GM12878 (cell line): ENCODE data around the gene PIWIL1. TPM values are rescaled to one million over a fixed set of nuclear protein-coding genes. Genes with fewer than 3 reads are reported as not detected.

Experiments
- ATAC-seq: fragments of 200-7000 bp; cut with Tn5 transposase; 3 replicates; pipeline ENCODE4 v1.9.1; 2020; ENCODE audit warnings: mild to moderate bottlenecking, moderate library complexity
- BruUV-seq: library from RNA; stranded (reverse); fragments of 400-500 nt; replicated peaks from 2 replicates; lab custom pipeline; 2021; lab: Mats Ljungman, UMichigan
- CTCF ChIA-PET: fragments of 300-600 bp; sonication (Branson Sonifier 250); formaldehyde crosslinking; extraction: SDS; loops from one replicate; lab custom pipeline; 2021; ENCODE audit warnings: inconsistent platforms; lab: Yijun Ruan, JAX
- POLR2A ChIA-PET: fragments of 350-600 bp; formaldehyde crosslinking; extraction: SDS; loops from one replicate; lab custom pipeline; 2021; ENCODE audit warnings: inconsistent platforms; lab: Charles Lee
- RAD21 ChIA-PET: fragments of 300-600 bp; sonication (Branson Sonifier 250); formaldehyde crosslinking; loops from one replicate; lab custom pipeline; 2023; ENCODE audit warnings: antibody characterized with exemption; ENCODE audit not compliant: unreplicated experiment; lab: Charles Lee
- SMC1A ChIA-PET: fragments of 300-600 bp; sonication (Branson Sonifier 250); formaldehyde crosslinking; loops from one replicate; lab custom pipeline; 2023; ENCODE audit not compliant: unreplicated experiment, uncharacterized antibody; lab: Charles Lee
- DNase-seq: peaks from one replicate; pipeline ENCODE4 v3.0.0-alpha.2; 2011; ENCODE audit warnings: low read depth, low spot score
- FAIRE-seq: peaks from 3 replicates; lab custom pipeline; 2011; peaks lifted over from hg19 to GRCh38; lab: Jason Lieb, UNC
- H2AFZ ChIP-seq: 2 replicates; pipeline ENCODE4 v1.6.0; 2011; ENCODE audit warnings: low read depth, low read length, control low read depth; ENCODE audit not compliant: control insufficient read depth
- H3K27ac ChIP-seq: 2 replicates; pipeline ENCODE4 v1.5.1; 2011; ENCODE audit warnings: control low read depth; ENCODE audit not compliant: control insufficient read depth, insufficient read depth
- H3K27me3 ChIP-seq, 2 experiments: replicated peaks in 1 of 2; 2 replicates each; pipeline versions ENCODE4 v1.6.0 to v1.6.1; 2011; ENCODE audit warnings: low read length in 1 of 2; ENCODE audit not compliant: control insufficient read depth in 2 of 2, insufficient read depth in 2 of 2
- H3K36me3 ChIP-seq, 2 experiments: 2 replicates each; pipeline ENCODE4 v1.5.1; 2011; ENCODE audit warnings: low read length in 1 of 2; ENCODE audit not compliant: control insufficient read depth in 2 of 2, insufficient read depth in 2 of 2
- H3K4me1 ChIP-seq: 2 replicates; pipeline ENCODE4 v1.6.1; 2011; ENCODE audit warnings: mild to moderate bottlenecking, low read length, moderate library complexity, mixed read lengths; ENCODE audit not compliant: control insufficient read depth, insufficient read depth
- H3K4me2 ChIP-seq: 2 replicates; pipeline ENCODE4 v1.6.0; 2011; ENCODE audit warnings: control low read depth; ENCODE audit not compliant: control insufficient read depth, insufficient read depth
- H3K4me3 ChIP-seq: fragments of 200-600 bp; sonication (generic); 2 replicates; pipeline ENCODE4 v1.5.1; 2016
- H3K79me2 ChIP-seq: 2 replicates; pipeline ENCODE4 v1.6.0; 2011; ENCODE audit warnings: low read length; ENCODE audit not compliant: control insufficient read depth, insufficient read depth
- H3K9ac ChIP-seq: 2 replicates; pipeline ENCODE4 v1.8.0; 2011; ENCODE audit warnings: low read length, control low read depth, mixed read lengths; ENCODE audit not compliant: control insufficient read depth, insufficient read depth
- H3K9me3 ChIP-seq: replicated peaks from 3 replicates; pipeline ENCODE4 v1.5.1; 2011; ENCODE audit warnings: mild to moderate bottlenecking, low read length; ENCODE audit not compliant: control insufficient read depth, insufficient read depth
- H4K20me1 ChIP-seq: 2 replicates; pipeline ENCODE4 v1.6.0; 2011; ENCODE audit not compliant: control insufficient read depth, insufficient read depth
- BACH1 ChIP-seq: fragments of 450-650 bp; IDR thresholded peaks from 2 replicates; pipeline ENCODE4 v1.6.1; 2017; ENCODE audit warnings: mild to moderate bottlenecking, borderline replicate concordance
- BHLHE40 ChIP-seq, 2 experiments: fragments of 450-650 bp in 1 of 2; IDR thresholded peaks; 2 replicates each; pipeline ENCODE4 v1.6.1; 2011 to 2017; ENCODE audit warnings: low read depth in 2 of 2, borderline replicate concordance in 1 of 2, improper control_type of control experiment in 1 of 2, low read length in 1 of 2, mild to moderate bottlenecking in 1 of 2
- CEBPB ChIP-seq, 2 experiments: fragments of 150-350 bp in 1 of 2; IDR thresholded peaks; 2 replicates each; pipeline ENCODE4 v1.6.1; 2012 to 2014; ENCODE audit warnings: low read depth in 2 of 2, low read length in 2 of 2, borderline replicate concordance in 1 of 2, inconsistent platforms in 1 of 2
- CHD4 ChIP-seq: fragments of 200-600 bp; sonication (generic); IDR thresholded peaks from 2 replicates; pipeline ENCODE4 v1.6.1; 2016; ENCODE audit warnings: mild to moderate bottlenecking
- FOXK2 ChIP-seq: fragments of 450-650 bp; IDR thresholded peaks from 2 replicates; pipeline ENCODE4 v1.6.1; 2017; ENCODE audit warnings: mild to moderate bottlenecking, moderate library complexity
- FOXM1 ChIP-seq: IDR thresholded peaks from 2 replicates; pipeline ENCODE4 v1.6.1; 2012; ENCODE audit warnings: low read depth, mild to moderate bottlenecking, inconsistent platforms, low read length, moderate library complexity
- MEF2A ChIP-seq: IDR thresholded peaks from 2 replicates; pipeline ENCODE4 v1.6.1; 2011; ENCODE audit warnings: low read depth, mild to moderate bottlenecking, low read length, moderate library complexity; ENCODE audit not compliant: insufficient read depth
- POLR2AphosphoS5 ChIP-seq: IDR thresholded peaks from 2 replicates; pipeline ENCODE4 v1.6.1; 2011; ENCODE audit warnings: mild to moderate bottlenecking, low read length, inconsistent platforms
- SIX5 ChIP-seq: IDR thresholded peaks from 2 replicates; pipeline ENCODE4 v1.6.1; 2011; ENCODE audit warnings: mild to moderate bottlenecking, low read depth, low read length, moderate library complexity; ENCODE audit not compliant: severe bottlenecking
- SUZ12 ChIP-seq: fragments of 200-600 bp; sonication (generic); IDR thresholded peaks from one replicate; pipeline ENCODE4 v1.6.1; 2018; ENCODE audit warnings: antibody characterized with exemption, mild to moderate bottlenecking; ENCODE audit not compliant: unreplicated experiment
- TAF1 ChIP-seq: IDR thresholded peaks from 2 replicates; pipeline ENCODE4 v1.6.1; 2011; ENCODE audit warnings: mild to moderate bottlenecking, low read depth, low read length, borderline replicate concordance
- ZNF24 ChIP-seq: fragments of 450-650 bp; IDR thresholded peaks from 2 replicates; pipeline ENCODE4 v1.6.1; 2017; ENCODE audit warnings: antibody characterized with exemption, mild to moderate bottlenecking
- WGBS: methylation state at CpG from one replicate; pipeline ENCODE4 v1.1.6; 2016; ENCODE audit warnings: low lambda C conversion rate; ENCODE audit not compliant: insufficient replicate concordance, insufficient coverage; ENCODE audit errors: missing lambda C conversion rate; 5-methylcytosine and 5-hydroxymethylcytosine counted together
- in situ Hi-C: fragments of 300-500 bp; cut with MboI; formaldehyde crosslinking; loops from 9 replicates; pipeline ENCODE4 v1.14.3; 2018; ENCODE audit warnings: mixed read lengths
- intact Hi-C: fragments of 100-400 bp; cut with micrococcal nuclease; formaldehyde crosslinking; loops from one replicate; pipeline ENCODE4 v1.14.2; 2022; ENCODE audit not compliant: unreplicated experiment
- polyA plus RNA-seq, 11 experiments: library from polyadenylated mRNA; depleted of rRNA in 4 of 11; unstranded in 6 of 11; stranded (reverse) in 5 of 11; fragments of >200 nt; fragmentation: Nextera tagmentation in 4 of 11; fragmentation: Illumina TruSeq in 1 of 11; extraction: Ambion mirVana in 4 of 11; extraction: Trizol in 1 of 11; gene quantifications; 1 replicate in 1 of 11; 2 replicates in 10 of 11; pipeline versions ENCODE4 v1.2.1 to v1.2.3, GENCODE V29; 2011 to 2016; ENCODE audit warnings: inconsistent platforms in 2 of 11, missing spikeins in 2 of 11, low read depth in 1 of 11
- total RNA-seq, 4 experiments: library from RNA; depleted of rRNA in 3 of 4; stranded (reverse); fragments of >200 nt in 3 of 4; fragmentation: Illumina TruSeq in 1 of 4; extraction: Trizol in 1 of 4; gene quantifications; 2 replicates each; pipeline versions ENCODE4 v1.2.1 to v1.2.3, GENCODE V29; 2013 to 2021
- TF ChIP-seq, protein P1 (sequence below): fragments of 450-650 bp; IDR thresholded peaks from 2 replicates; pipeline ENCODE4 v1.6.1; 2014; ENCODE audit warnings: mild to moderate bottlenecking
- TF ChIP-seq, protein P2 (sequence below): IDR thresholded peaks from 2 replicates; pipeline ENCODE4 v1.6.1; 2011; ENCODE audit warnings: borderline replicate concordance, low read depth, mild to moderate bottlenecking, moderate library complexity, low read length; ENCODE audit not compliant: insufficient read depth, poor library complexity, severe bottlenecking

The PIWIL1 gene
- total and polyA plus RNA-seq, 10 of the 15 experiments (the other 5 are each of a cell fraction or from before 2014, with no cell fraction given): not detected

GRCh38 chr12:130371296-130371695, 33.6 kb downstream of the PIWIL1 start (continued):
- TF ChIP-seq BHLHE40 (IDR thresholded peaks at IDR 0.05; ENCODE audit: borderline replicate concordance in 1 of 2, low read depth in 2 of 2, low read length in 1 of 2): no peak
- no peak for TF ChIP-seq POLR2AphosphoS5
- no peak for TF ChIP-seq FOXM1
- no peak for TF ChIP-seq FOXK2

- ChIA-PET RAD21 (no interaction called here), POLR2A (no interaction called here), CTCF (no interaction called here), SMC1A (interaction anchor here (0.7 kb wide), 1 partner anchor 25 kb away, joined by 3 read pairs; no protein-coding TSS in a partner anchor)
- Histone ChIP-seq H3K4me2 (no peak overlapping the region), H3K27me3 (no peaks in the 10 kb centered on the region), H4K20me1 (no peaks in the 10 kb centered on the region), H3K27ac (no peak overlapping the region), H3K79me2 (no peaks in the 10 kb centered on the region), H3K4me1 (no peaks in the 10 kb centered on the region), H3K9me3 (no peaks in the 10 kb centered on the region; the same call in 2 of the 3 replicates), H3K9ac (no peak overlapping the region), H2AFZ (no peak overlapping the region), H3K36me3 (no peaks in the 10 kb centered on the region), H3K4me3 (no peak overlapping the region)
- TF ChIP-seq ZNF24: no peak
- TF ChIP-seq CHD4: no peak
- no peak for TF ChIP-seq TAF1
- no peak for TF ChIP-seq CEBPB (IDR thresholded peaks at IDR 0.05; ENCODE audit: borderline replicate concordance in 1 of 2, low read depth in 2 of 2, low read length in 2 of 2)
- TF ChIP-seq MEF2A: no peak
- TF ChIP-seq, protein P1, sequence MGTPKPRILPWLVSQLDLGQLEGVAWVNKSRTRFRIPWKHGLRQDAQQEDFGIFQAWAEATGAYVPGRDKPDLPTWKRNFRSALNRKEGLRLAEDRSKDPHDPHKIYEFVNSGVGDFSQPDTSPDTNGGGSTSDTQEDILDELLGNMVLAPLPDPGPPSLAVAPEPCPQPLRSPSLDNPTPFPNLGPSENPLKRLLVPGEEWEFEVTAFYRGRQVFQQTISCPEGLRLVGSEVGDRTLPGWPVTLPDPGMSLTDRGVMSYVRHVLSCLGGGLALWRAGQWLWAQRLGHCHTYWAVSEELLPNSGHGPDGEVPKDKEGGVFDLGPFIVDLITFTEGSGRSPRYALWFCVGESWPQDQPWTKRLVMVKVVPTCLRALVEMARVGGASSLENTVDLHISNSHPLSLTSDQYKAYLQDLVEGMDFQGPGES: no peak
- TF ChIP-seq SIX5: no peak
- TF ChIP-seq, protein P2, sequence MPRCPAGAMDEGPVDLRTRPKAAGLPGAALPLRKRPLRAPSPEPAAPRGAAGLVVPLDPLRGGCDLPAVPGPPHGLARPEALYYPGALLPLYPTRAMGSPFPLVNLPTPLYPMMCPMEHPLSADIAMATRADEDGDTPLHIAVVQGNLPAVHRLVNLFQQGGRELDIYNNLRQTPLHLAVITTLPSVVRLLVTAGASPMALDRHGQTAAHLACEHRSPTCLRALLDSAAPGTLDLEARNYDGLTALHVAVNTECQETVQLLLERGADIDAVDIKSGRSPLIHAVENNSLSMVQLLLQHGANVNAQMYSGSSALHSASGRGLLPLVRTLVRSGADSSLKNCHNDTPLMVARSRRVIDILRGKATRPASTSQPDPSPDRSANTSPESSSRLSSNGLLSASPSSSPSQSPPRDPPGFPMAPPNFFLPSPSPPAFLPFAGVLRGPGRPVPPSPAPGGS: no peak
- TF ChIP-seq SUZ12: no peak
- no peak for TF ChIP-seq BACH1
- in situ Hi-C loops: no loop called here
- ATAC-seq: no peak
- no TSS peak for BruUV-seq
- no peak for FAIRE-seq
- no peak for DNase-seq
- 33% methylated on average over 4 of the region's 4 CpGs for WGBS
- intact Hi-C loops: no loop called here
Measured at GRCh38 chr12:130372936-130373335, 35.2 kb downstream of the PIWIL1 start.
